Neuronal stem cell (in vitro differentiated cells): ENCODE results near the gene USP31.

ENCODE experiments used
- DNase-seq: peaks from one replicate; pipeline ENCODE4 v3.0.0-alpha.2; 2013; ENCODE audit warnings: low spot score
- H2AFZ ChIP-seq: one replicate; pipeline ENCODE4 v1.6.1; 2013; ENCODE audit warnings: mild to moderate bottlenecking, low read length, inconsistent platforms
- H2AK5ac ChIP-seq: 2 replicates; pipeline ENCODE4 v1.6.1; 2013; ENCODE audit warnings: low read depth, mild to moderate bottlenecking, inconsistent platforms, low read length, moderate library complexity, mixed read lengths
- H2BK120ac ChIP-seq: 2 replicates; pipeline ENCODE4 v1.6.1; 2013; ENCODE audit warnings: low read depth, mild to moderate bottlenecking, inconsistent platforms, low read length, moderate library complexity, mixed read lengths
- H2BK12ac ChIP-seq: one replicate; pipeline ENCODE4 v1.6.1; 2013; ENCODE audit warnings: low read length, inconsistent platforms
- H2BK15ac ChIP-seq: 2 replicates; pipeline ENCODE4 v1.6.1; 2013; ENCODE audit warnings: mild to moderate bottlenecking, low read length, inconsistent platforms, mixed read lengths
- H2BK5ac ChIP-seq: one replicate; pipeline ENCODE4 v1.6.1; 2013; ENCODE audit warnings: inconsistent platforms, mild to moderate bottlenecking, low read length, moderate library complexity
- H3K14ac ChIP-seq: one replicate; pipeline ENCODE4 v1.6.1; 2013; ENCODE audit warnings: low read length, inconsistent platforms
- H3K18ac ChIP-seq: 2 replicates; pipeline ENCODE4 v1.6.1; 2013; ENCODE audit warnings: low read length, inconsistent platforms
- H3K23ac ChIP-seq: 2 replicates; pipeline ENCODE4 v1.6.1; 2013; ENCODE audit warnings: low read depth, mild to moderate bottlenecking, mixed read lengths, low read length, inconsistent platforms; ENCODE audit not compliant: poor library complexity
- H3K27ac ChIP-seq: replicated peaks from 3 replicates; pipeline ENCODE4 v1.5.1; 2013; ENCODE audit warnings: low read length, inconsistent platforms
- H3K27me3 ChIP-seq, 3 experiments: 2 replicates each; pipeline ENCODE4 v1.6.1; 2013; ENCODE audit warnings: low read length in 3 of 3, mild to moderate bottlenecking in 2 of 3, inconsistent platforms in 1 of 3, low read depth in 1 of 3, mixed read lengths in 1 of 3, moderate library complexity in 1 of 3; ENCODE audit not compliant: control insufficient read depth in 3 of 3, insufficient read depth in 3 of 3
- H3K36me3 ChIP-seq, 2 donors: replicated peaks in 1 of 2; 2 replicates each; pipeline ENCODE4 v1.6.1; 2013; ENCODE audit warnings: low read length in 2 of 2; ENCODE audit not compliant: control insufficient read depth in 2 of 2, insufficient read depth in 2 of 2
- H3K4ac ChIP-seq: 2 replicates; pipeline ENCODE4 v1.6.1; 2013; ENCODE audit warnings: inconsistent platforms, mild to moderate bottlenecking, low read length, moderate library complexity
- H3K4me1 ChIP-seq, 2 donors: 1 replicate in 1 of 2; 2 replicates in 1 of 2; pipeline ENCODE4 v1.6.1; 2013; ENCODE audit warnings: low read length in 2 of 2, low read depth in 1 of 2; ENCODE audit not compliant: control insufficient read depth in 2 of 2, insufficient read depth in 1 of 2
- H3K4me2 ChIP-seq: one replicate; pipeline ENCODE4 v1.6.1; 2013; ENCODE audit warnings: mild to moderate bottlenecking, low read length, inconsistent platforms; ENCODE audit not compliant: insufficient read depth, poor library complexity, severe bottlenecking
- H3K4me3 ChIP-seq, 2 donors: 2 replicates each; pipeline ENCODE4 v1.5.1; 2013; ENCODE audit warnings: low read length in 2 of 2, mild to moderate bottlenecking in 2 of 2, inconsistent platforms in 1 of 2, moderate library complexity in 1 of 2
- H3K79me1 ChIP-seq: one replicate; pipeline ENCODE4 v1.6.1; 2013; ENCODE audit warnings: low read depth, mild to moderate bottlenecking, inconsistent platforms, low read length, moderate library complexity
- H3K9ac ChIP-seq: one replicate; pipeline ENCODE4 v1.6.1; 2013; ENCODE audit warnings: mild to moderate bottlenecking, low read depth, low read length, inconsistent platforms; ENCODE audit not compliant: poor library complexity
- H3K9me3 ChIP-seq, 2 donors: replicated peaks in 1 of 2; 2 replicates each; pipeline versions ENCODE3 to v1.6.1; 2013; ENCODE audit warnings: low read length in 2 of 2, mild to moderate bottlenecking in 2 of 2, inconsistent platforms in 1 of 2, low read depth in 1 of 2, mixed read lengths in 1 of 2, moderate library complexity in 1 of 2; ENCODE audit not compliant: control insufficient read depth in 2 of 2, insufficient read depth in 1 of 2
- H4K8ac ChIP-seq: one replicate; pipeline ENCODE4 v1.6.1; 2013; ENCODE audit warnings: low read depth, mild to moderate bottlenecking, inconsistent platforms, low read length, moderate library complexity
- H4K91ac ChIP-seq: one replicate; pipeline ENCODE4 v1.6.1; 2013; ENCODE audit warnings: low read length, low read depth, mild to moderate bottlenecking, inconsistent platforms; ENCODE audit not compliant: poor library complexity
- whole genome bisulfite sequencing, 2 donors: extraction: QIAGEN DNeasy Blood & Tissue Kit; methylation state at CpG; one replicate each; pipeline ENCODE4 v1.1.7; 2013; ENCODE audit warnings: missing lambda C conversion rate in 2 of 2, mixed read lengths in 1 of 2; ENCODE audit not compliant: insufficient read length in 2 of 2, insufficient replicate concordance in 1 of 2; ENCODE audit errors: extremely low coverage in 2 of 2; 5-methylcytosine and 5-hydroxymethylcytosine counted together

USP31 gene

GRCh38 chr16:23080329-23080728, 68.9 kb downstream of the USP31 start:
- Histone ChIP-seq H3K4me1 (no peaks in the 10 kb centered on the region), H4K8ac (no peak overlapping the region), H3K27ac (no peak overlapping the region), H3K9me3 (peaks cover 0 to 2% of the 10 kb centered on the region in 2 donors), H2BK15ac (no peak overlapping the region), H3K9ac (no peak overlapping the region), H3K4me2 (no peak overlapping the region), H3K23ac (no peak overlapping the region), H2BK120ac (no peak overlapping the region), H3K18ac (no peak overlapping the region), H2BK12ac (no peak overlapping the region), H2AFZ (no peak overlapping the region), H4K91ac (no peak overlapping the region), H3K27me3 (no peaks in the 10 kb centered on the region), H3K4me3 (no peak overlapping the region), H3K79me1 (no peaks in the 10 kb centered on the region), H2BK5ac (no peak overlapping the region), H3K36me3 (peaks cover 13 to 69% of the 10 kb centered on the region in 2 donors), H3K4ac (no peak overlapping the region), H3K14ac (no peak overlapping the region), H2AK5ac (no peak overlapping the region)
- WGBS, 2 donors, result no CpG with 5 or more reads among the region's 1 CpG
- no peak for DNase-seq

DNA sequence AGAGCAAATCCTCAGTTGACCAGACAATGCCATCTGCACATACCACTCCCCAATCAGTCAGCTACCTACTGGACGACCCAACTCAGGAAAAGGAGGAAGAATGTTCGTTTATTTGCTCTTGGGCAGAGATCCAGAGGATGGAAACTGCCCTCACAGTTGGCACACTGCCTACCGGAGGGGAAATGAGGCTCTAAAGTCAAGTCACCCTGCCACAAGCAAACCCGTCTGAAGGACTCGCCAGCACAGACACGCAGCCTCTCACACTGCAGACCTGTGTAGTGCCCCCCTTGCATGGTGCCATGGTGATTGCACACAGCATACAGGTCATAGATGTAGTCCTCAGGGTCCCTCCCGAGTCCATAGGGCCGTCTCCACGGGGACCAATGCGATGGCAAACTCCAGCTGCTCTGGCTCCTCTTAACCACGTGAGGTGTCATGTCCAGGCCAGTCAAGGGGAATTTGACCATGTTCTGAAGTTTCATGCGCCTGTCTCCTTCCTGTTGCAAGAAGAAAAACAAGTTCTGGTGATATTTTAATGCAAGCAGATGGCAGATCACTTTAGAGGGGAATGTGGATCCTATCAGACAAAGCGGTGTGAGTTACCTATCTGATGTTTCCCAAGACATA, 69.5 kb downstream of the USP31 start:
- Histone ChIP-seq H2BK15ac (no peak overlapping the region), H2BK120ac (no peak overlapping the region), H2AFZ (no peak overlapping the region), H3K14ac (no peak overlapping the region), H3K9ac (no peak overlapping the region), H4K8ac (no peak overlapping the region), H3K9me3 (peaks cover 0 to 2% of the 10 kb centered on the region in 2 donors), H2BK5ac (no peak overlapping the region), H2BK12ac (no peak overlapping the region), H3K27me3 (no peaks in the 10 kb centered on the region), H3K18ac (no peak overlapping the region), H2AK5ac (no peak overlapping the region), H3K4me1 (no peaks in the 10 kb centered on the region), H3K79me1 (no peaks in the 10 kb centered on the region), H3K36me3 (peaks cover 13 to 70% of the 10 kb centered on the region in 2 donors), H3K4ac (no peak overlapping the region), H3K27ac (no peak overlapping the region), H3K23ac (no peak overlapping the region), H4K91ac (no peak overlapping the region), H3K4me3 (no peak overlapping the region), H3K4me2 (no peak overlapping the region)
- DNase-seq, result no peak
- no CpG with 5 or more reads among the region's 13 CpGs for WGBS, 2 donors

DNA sequence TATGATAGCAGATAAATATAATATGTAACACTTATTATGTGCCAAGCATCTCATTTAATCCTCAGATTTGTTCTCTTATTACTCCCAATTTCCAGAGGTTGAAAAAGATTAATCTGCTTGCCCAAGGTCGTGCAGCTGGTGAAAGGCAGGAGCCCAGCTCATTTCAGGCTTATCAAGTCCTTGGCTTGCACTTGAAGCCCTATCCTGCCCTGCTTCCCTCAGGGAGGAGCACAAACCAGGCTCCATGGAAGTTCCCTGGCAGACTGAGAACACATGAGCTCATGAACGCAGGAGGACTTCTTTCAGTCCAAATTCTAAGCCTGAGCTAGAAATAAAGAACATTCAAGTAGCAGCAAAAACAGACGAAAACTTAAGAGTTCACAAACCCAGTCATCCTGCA, 74.8 kb downstream of the USP31 start:
- no peak overlapping the region for H3K27ac ChIP-seq
- peaks cover 0 to 1% of the 10 kb centered on the region in 2 donors for H3K4me1 ChIP-seq
- no peaks in the 10 kb centered on the region for H3K9me3 ChIP-seq
- no peaks in the 10 kb centered on the region for H3K27me3 ChIP-seq
- no peak overlapping the region for H3K4ac ChIP-seq
- no peaks in the 10 kb centered on the region for H3K79me1 ChIP-seq
- H3K4me3 ChIP-seq, result no peak overlapping the region
- no peak overlapping the region for H2BK12ac ChIP-seq
- no peak overlapping the region for H2AFZ ChIP-seq
- no peak overlapping the region for H4K91ac ChIP-seq
- no CpG with 5 or more reads among the region's 3 CpGs for WGBS, 2 donors
- no peak overlapping the region for H2BK15ac ChIP-seq
- no peak overlapping the region for H3K18ac ChIP-seq
- H3K4me2 ChIP-seq, result no peak overlapping the region
- H2BK5ac ChIP-seq, result no peak overlapping the region
- DNase-seq, result no peak
- H3K14ac ChIP-seq, result no peak overlapping the region
- no peak overlapping the region for H4K8ac ChIP-seq
- no peak overlapping the region for H3K9ac ChIP-seq
- no peak overlapping the region for H2BK120ac ChIP-seq
- H3K23ac ChIP-seq, result no peak overlapping the region
- no peak overlapping the region for H2AK5ac ChIP-seq
- H3K36me3 ChIP-seq, result peaks cover 8 to 77% of the 10 kb centered on the region in 2 donors

DNA sequence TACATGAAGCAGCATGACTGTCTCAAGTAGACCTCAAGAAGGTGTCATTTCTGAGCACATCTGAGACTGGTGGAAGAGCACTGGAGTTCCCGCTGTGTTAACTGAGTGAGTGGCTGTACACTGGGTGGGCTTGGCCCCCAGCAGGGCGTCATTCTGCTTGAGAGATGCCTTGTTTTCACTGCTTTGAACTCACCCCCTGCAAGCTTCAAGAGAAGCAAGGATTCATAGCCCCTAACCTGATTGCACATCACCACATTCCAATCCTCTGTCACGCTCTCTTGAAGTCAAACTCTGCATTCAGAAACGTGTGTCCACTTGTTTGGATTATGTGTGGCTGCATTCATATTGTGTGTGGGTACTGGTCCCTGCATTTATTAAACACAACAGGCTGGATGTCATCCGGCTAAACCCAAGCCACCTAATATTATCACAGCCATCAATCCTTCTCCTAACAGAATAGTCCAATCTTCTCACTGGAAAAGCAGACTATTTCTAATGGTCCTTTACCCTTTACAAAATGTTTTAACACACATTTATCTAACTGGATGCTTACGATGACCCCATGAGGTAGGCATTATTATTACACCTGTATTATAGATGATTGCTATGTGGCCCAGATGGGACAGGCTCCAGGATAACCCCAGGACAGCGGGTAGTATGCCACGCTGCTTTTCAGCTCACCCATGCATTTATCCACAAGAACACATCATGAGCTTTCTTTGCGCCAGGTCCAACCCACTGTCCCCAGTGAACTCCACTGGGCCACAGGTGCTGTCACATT, 76.3 kb downstream of the USP31 start:
- no peaks in the 10 kb centered on the region for H3K9me3 ChIP-seq
- H3K4me2 ChIP-seq, result no peak overlapping the region
- H3K4me3 ChIP-seq, result no peak overlapping the region
- no peak overlapping the region for H4K8ac ChIP-seq
- H2BK12ac ChIP-seq, result no peak overlapping the region
- H3K18ac ChIP-seq, result no peak overlapping the region
- H3K23ac ChIP-seq, result no peak overlapping the region
- no peak overlapping the region for H2AFZ ChIP-seq
- H2BK15ac ChIP-seq, result no peak overlapping the region
- peaks cover 0 to 1% of the 10 kb centered on the region in 2 donors for H3K4me1 ChIP-seq
- no peak overlapping the region for H3K4ac ChIP-seq
- H3K79me1 ChIP-seq, result no peaks in the 10 kb centered on the region
- no peak overlapping the region for H2AK5ac ChIP-seq
- no peak overlapping the region for H2BK5ac ChIP-seq
- peaks cover 23 to 79% of the 10 kb centered on the region in 2 donors for H3K36me3 ChIP-seq
- no peak overlapping the region for H3K9ac ChIP-seq
- no peak overlapping the region for H4K91ac ChIP-seq
- no peak overlapping the region for H3K27ac ChIP-seq
- no peak overlapping the region for H3K14ac ChIP-seq
- no peak for DNase-seq
- H3K27me3 ChIP-seq, result no peaks in the 10 kb centered on the region
- no CpG with 5 or more reads among the region's 9 CpGs for WGBS, 2 donors
- no peak overlapping the region for H2BK120ac ChIP-seq
